GM23338 (cell line): ENCODE measurements around the gene PADI6.
"Not testable (repeated sequence)": the region's sequence is repeated elsewhere in the genome, so short reads cannot be mapped to it uniquely, and the experiment has no call there.

Source experiments
- CREB1 ChIP-seq: fragments of 250-450 bp; sonication (Bioruptor Pico); IDR thresholded peaks from 2 replicates; pipeline ENCODE4 v1.5.0; 2020; ENCODE audit warnings: low read depth, mild to moderate bottlenecking, moderate library complexity
- EZH2 ChIP-seq: fragments of 200-600 bp; sonication (generic); IDR thresholded peaks from one replicate; pipeline ENCODE4 v1.8.0; 2017; ENCODE audit warnings: antibody characterized with exemption, mild to moderate bottlenecking, low read depth; ENCODE audit not compliant: unreplicated experiment
- EZH2phosphoT487 ChIP-seq: fragments of 200-600 bp; sonication (generic); IDR thresholded peaks from one replicate; pipeline ENCODE4 v1.8.1; 2018; ENCODE audit warnings: antibody characterized with exemption; ENCODE audit not compliant: unreplicated experiment
- NANOG ChIP-seq: IDR thresholded peaks from 2 replicates; pipeline ENCODE4 v1.6.1; 2016; ENCODE audit warnings: antibody characterized with exemption, borderline replicate concordance
- POLR2AphosphoS5 ChIP-seq: IDR thresholded peaks from 2 replicates; pipeline ENCODE4 v1.6.1; 2016; ENCODE audit warnings: antibody characterized with exemption, low read depth
- TF ChIP-seq, protein P1 (sequence below), 2 experiments: fragments of 200-600 bp in 1 of 2; sonication (generic) in 1 of 2; conservative IDR thresholded peaks; 2 replicates each; pipeline versions ENCODE4 v1.5.1 to v1.6.1; 2016 to 2017; ENCODE audit warnings: antibody characterized with exemption in 2 of 2, low read depth in 2 of 2, mild to moderate bottlenecking in 2 of 2, moderate library complexity in 1 of 2
- TF ChIP-seq, protein P2 (sequence below): IDR thresholded peaks from one replicate; pipeline ENCODE4 v1.6.1; 2018; ENCODE audit warnings: antibody characterized with exemption; ENCODE audit not compliant: unreplicated experiment

- TF ChIP-seq, protein P1, sequence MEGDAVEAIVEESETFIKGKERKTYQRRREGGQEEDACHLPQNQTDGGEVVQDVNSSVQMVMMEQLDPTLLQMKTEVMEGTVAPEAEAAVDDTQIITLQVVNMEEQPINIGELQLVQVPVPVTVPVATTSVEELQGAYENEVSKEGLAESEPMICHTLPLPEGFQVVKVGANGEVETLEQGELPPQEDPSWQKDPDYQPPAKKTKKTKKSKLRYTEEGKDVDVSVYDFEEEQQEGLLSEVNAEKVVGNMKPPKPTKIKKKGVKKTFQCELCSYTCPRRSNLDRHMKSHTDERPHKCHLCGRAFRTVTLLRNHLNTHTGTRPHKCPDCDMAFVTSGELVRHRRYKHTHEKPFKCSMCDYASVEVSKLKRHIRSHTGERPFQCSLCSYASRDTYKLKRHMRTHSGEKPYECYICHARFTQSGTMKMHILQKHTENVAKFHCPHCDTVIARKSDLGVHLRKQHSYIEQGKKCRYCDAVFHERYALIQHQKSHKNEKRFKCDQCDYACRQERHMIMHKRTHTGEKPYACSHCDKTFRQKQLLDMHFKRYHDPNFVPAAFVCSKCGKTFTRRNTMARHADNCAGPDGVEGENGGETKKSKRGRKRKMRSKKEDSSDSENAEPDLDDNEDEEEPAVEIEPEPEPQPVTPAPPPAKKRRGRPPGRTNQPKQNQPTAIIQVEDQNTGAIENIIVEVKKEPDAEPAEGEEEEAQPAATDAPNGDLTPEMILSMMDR (conservative IDR thresholded peaks at IDR 0.05; ENCODE audit: low read depth in 2 of 2) = not testable (repeated sequence)
- TF ChIP-seq EZH2, EZH2phosphoT487, CREB1, NANOG: not testable (repeated sequence)
- TF ChIP-seq, protein P2, sequence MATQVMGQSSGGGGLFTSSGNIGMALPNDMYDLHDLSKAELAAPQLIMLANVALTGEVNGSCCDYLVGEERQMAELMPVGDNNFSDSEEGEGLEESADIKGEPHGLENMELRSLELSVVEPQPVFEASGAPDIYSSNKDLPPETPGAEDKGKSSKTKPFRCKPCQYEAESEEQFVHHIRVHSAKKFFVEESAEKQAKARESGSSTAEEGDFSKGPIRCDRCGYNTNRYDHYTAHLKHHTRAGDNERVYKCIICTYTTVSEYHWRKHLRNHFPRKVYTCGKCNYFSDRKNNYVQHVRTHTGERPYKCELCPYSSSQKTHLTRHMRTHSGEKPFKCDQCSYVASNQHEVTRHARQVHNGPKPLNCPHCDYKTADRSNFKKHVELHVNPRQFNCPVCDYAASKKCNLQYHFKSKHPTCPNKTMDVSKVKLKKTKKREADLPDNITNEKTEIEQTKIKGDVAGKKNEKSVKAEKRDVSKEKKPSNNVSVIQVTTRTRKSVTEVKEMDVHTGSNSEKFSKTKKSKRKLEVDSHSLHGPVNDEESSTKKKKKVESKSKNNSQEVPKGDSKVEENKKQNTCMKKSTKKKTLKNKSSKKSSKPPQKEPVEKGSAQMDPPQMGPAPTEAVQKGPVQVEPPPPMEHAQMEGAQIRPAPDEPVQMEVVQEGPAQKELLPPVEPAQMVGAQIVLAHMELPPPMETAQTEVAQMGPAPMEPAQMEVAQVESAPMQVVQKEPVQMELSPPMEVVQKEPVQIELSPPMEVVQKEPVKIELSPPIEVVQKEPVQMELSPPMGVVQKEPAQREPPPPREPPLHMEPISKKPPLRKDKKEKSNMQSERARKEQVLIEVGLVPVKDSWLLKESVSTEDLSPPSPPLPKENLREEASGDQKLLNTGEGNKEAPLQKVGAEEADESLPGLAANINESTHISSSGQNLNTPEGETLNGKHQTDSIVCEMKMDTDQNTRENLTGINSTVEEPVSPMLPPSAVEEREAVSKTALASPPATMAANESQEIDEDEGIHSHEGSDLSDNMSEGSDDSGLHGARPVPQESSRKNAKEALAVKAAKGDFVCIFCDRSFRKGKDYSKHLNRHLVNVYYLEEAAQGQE = not testable (repeated sequence)
- TF ChIP-seq POLR2AphosphoS5 = 0 out of 2 replicates have a peak, but pooled peaks have one; percentile 16
Observed at GRCh38 chr1:17407786-17408514, 36.0 kb downstream of the PADI6 start.
